Nephron progenitor cell (in vitro differentiated cells): ENCODE results near the gene ZNF780A.

Experiments
- DNase-seq: peaks from one replicate; pipeline ENCODE4 v3.0.0; 2021
- H3K27ac Mint-ChIP-seq: 2 replicates; pipeline ENCODE4 v1.8.0; 2021; ENCODE audit warnings: mild to moderate bottlenecking, moderate library complexity, mixed read lengths
- H3K27me3 Mint-ChIP-seq: 2 replicates; pipeline ENCODE4 v1.8.0; 2021; ENCODE audit warnings: mild to moderate bottlenecking, low read depth, mixed read lengths; ENCODE audit not compliant: poor library complexity
- H3K36me3 Mint-ChIP-seq: 2 replicates; pipeline ENCODE4 v1.8.0; 2021; ENCODE audit warnings: low read depth, mixed read lengths
- H3K4me1 Mint-ChIP-seq: 2 replicates; pipeline ENCODE4 v1.8.0; 2021; ENCODE audit warnings: mixed read lengths
- H3K4me3 Mint-ChIP-seq: 2 replicates; pipeline ENCODE4 v1.8.0; 2021; ENCODE audit warnings: mild to moderate bottlenecking, moderate library complexity, mixed read lengths
- H3K9me3 Mint-ChIP-seq: 2 replicates; pipeline ENCODE4 v1.8.0; 2021; ENCODE audit warnings: mild to moderate bottlenecking, moderate library complexity, mixed read lengths
- TF ChIP-seq, protein P1 (sequence below): fragments of 200-600 bp; sonication (generic); IDR thresholded peaks from 2 replicates; pipeline ENCODE4 v1.5.0; 2021; ENCODE audit warnings: antibody characterized with exemption

Gene ZNF780A

DNA sequence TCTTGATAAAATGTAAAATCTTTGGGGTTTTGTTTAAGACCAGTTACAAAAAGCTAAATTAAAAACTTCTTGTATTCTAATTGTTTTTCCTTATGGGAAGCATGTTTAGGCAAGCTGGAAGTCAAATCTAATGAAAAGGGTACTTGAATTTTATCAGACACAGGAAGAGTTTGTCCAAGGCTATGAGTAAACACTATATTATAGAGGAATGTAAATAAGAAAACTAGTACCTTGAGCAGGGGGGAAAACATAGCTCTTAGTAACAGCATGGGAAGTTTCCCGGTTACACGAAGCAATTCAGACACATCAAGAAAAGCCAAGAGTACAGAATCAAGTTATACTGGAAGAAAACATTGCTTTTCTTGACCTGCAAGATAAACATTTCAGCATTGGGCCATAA lies 19.8 kb upstream of the ZNF780A start:
- H3K4me1 Mint-ChIP-seq = no peaks in the 10 kb centered on the region

DNA sequence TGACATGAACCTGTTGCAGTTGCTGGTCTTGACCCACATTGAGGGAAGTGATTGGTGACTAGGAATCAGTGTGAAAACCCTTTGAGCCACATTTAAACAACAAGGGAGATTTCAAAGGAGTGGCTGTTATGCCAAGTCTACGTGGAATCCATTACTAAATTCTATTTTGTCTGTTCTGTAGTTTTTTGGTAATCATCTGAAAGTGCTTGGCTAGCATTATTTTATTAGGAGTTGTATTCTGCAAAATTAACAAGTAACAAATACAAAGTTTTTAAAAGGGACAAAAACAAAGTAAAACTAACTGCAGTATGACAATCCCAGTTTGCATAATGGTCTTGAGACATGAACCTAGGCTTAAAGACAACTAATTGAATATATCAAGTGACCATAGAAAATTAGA lies 14.0 kb upstream of the ZNF780A start:
- H3K27ac Mint-ChIP-seq = no peak overlapping the region

More for the DNA sequence above, 19.8 kb upstream of the ZNF780A start:
- H3K27ac Mint-ChIP-seq = no peak overlapping the region
- H3K4me3 Mint-ChIP-seq = no peak overlapping the region
- peaks cover 59% of the 10 kb centered on the region for H3K9me3 Mint-ChIP-seq
- H3K27me3 Mint-ChIP-seq = peaks cover under 1% of the 10 kb centered on the region
- TF ChIP-seq, protein P1, sequence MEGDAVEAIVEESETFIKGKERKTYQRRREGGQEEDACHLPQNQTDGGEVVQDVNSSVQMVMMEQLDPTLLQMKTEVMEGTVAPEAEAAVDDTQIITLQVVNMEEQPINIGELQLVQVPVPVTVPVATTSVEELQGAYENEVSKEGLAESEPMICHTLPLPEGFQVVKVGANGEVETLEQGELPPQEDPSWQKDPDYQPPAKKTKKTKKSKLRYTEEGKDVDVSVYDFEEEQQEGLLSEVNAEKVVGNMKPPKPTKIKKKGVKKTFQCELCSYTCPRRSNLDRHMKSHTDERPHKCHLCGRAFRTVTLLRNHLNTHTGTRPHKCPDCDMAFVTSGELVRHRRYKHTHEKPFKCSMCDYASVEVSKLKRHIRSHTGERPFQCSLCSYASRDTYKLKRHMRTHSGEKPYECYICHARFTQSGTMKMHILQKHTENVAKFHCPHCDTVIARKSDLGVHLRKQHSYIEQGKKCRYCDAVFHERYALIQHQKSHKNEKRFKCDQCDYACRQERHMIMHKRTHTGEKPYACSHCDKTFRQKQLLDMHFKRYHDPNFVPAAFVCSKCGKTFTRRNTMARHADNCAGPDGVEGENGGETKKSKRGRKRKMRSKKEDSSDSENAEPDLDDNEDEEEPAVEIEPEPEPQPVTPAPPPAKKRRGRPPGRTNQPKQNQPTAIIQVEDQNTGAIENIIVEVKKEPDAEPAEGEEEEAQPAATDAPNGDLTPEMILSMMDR = no peak
- no peaks in the 10 kb centered on the region for H3K36me3 Mint-ChIP-seq
- DNase-seq = no peak

DNA sequence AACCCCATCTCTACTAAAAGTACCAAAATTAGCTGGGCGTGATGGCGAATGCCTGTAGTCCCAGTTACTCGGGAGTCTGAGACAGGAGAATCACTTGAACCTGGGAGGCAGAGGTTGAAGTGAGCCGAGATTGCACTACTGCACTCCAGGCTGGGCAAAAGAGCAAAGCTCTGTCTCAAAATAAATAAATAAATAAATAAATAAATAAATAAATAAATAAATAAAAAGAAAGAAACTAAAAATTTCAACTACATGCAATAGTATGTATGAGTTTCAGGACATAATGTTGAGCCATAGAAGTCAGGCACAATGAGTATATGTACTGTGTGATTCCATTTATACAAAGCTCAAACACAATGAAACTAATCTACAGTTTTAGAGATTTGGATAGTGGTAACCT lies 12.9 kb upstream of the ZNF780A start:
- Mint-ChIP-seq H3K9me3 (peaks cover 12% of the 10 kb centered on the region), H3K4me3 (no peak overlapping the region), H3K27me3 (peaks cover 24% of the 10 kb centered on the region), H3K4me1 (no peaks in the 10 kb centered on the region), H3K27ac (no peak overlapping the region), H3K36me3 (no peaks in the 10 kb centered on the region)
- DNase-seq = no peak
- TF ChIP-seq, protein P1 = no peak

More for the DNA sequence above, 14.0 kb upstream of the ZNF780A start:
- Mint-ChIP-seq H3K9me3 (peaks cover 14% of the 10 kb centered on the region), H3K4me3 (no peak overlapping the region), H3K36me3 (no peaks in the 10 kb centered on the region), H3K27me3 (peaks cover 21% of the 10 kb centered on the region), H3K4me1 (no peaks in the 10 kb centered on the region)
- TF ChIP-seq, protein P1 = no peak
- DNase-seq = no peak

- no peak for DNase-seq
- no peaks in the 10 kb centered on the region for H3K4me1 Mint-ChIP-seq
- H3K4me3 Mint-ChIP-seq = no peak overlapping the region
- TF ChIP-seq, protein P1 = no peak
- peaks cover 36% of the 10 kb centered on the region for H3K27me3 Mint-ChIP-seq
- H3K9me3 Mint-ChIP-seq = peaks cover 12% of the 10 kb centered on the region
- no peak overlapping the region for H3K27ac Mint-ChIP-seq
- H3K36me3 Mint-ChIP-seq = no peaks in the 10 kb centered on the region
Measured at GRCh38 chr19:40101813-40102212, 11.1 kb upstream of the ZNF780A start.

DNA sequence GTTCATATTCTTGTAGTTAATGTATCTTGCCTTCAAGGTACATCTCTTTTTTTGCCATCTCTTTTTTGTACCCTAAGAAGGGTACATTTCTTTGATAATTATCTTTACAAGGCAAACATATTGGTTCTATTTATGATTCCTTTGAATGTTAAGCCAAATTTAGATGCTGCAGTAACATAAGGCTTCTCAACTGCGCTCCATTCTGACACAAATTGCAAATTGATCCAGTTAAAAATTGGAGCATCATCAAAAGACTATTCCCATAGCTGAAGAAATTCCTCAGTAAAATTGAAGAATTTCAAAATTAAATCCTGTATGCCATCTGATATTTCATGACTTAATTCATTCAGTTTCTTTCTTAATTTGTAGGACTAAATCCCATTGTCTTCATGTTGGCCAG lies 2.7 kb upstream of the ZNF780A start:
- TF ChIP-seq, protein P1 = no peak
- no peak overlapping the region for H3K27ac Mint-ChIP-seq
- DNase-seq = no peak
- peaks cover 38% of the 10 kb centered on the region for H3K27me3 Mint-ChIP-seq
- H3K9me3 Mint-ChIP-seq = peaks cover 33% of the 10 kb centered on the region
- peaks cover 22% of the 10 kb centered on the region for H3K4me1 Mint-ChIP-seq
- peaks cover 18% of the 10 kb centered on the region for H3K36me3 Mint-ChIP-seq
- no peak overlapping the region for H3K4me3 Mint-ChIP-seq
